Panc1 (cell line): Measurements from ENCODE around the gene PSMB9.

ENCODE experiments used
- CTCF ChIP-seq: fragments of 450-650 bp; IDR thresholded peaks from 2 replicates; pipeline ENCODE4 v1.5.1; 2017; ENCODE audit warnings: mild to moderate bottlenecking
- POLR2AphosphoS5 ChIP-seq: IDR thresholded peaks from 2 replicates; pipeline ENCODE4 v1.6.1; 2012; ENCODE audit warnings: mild to moderate bottlenecking, low read depth, low read length, moderate library complexity
- REST ChIP-seq, 2 experiments: IDR thresholded peaks; 2 replicates each; pipeline ENCODE4 v1.6.1; 2011 to 2012; ENCODE audit warnings: low read depth in 2 of 2, control low read depth in 1 of 2, low read length in 1 of 2, mild to moderate bottlenecking in 1 of 2, moderate library complexity in 1 of 2; ENCODE audit not compliant: insufficient read depth in 1 of 2
- SIN3A ChIP-seq: IDR thresholded peaks from 2 replicates; pipeline ENCODE4 v1.6.1; 2012; ENCODE audit warnings: low read depth, mild to moderate bottlenecking, low read length, moderate library complexity, borderline replicate concordance; ENCODE audit not compliant: insufficient read depth
- TCF7L2 ChIP-seq: IDR thresholded peaks from 2 replicates; pipeline ENCODE4 v1.6.1; 2011; ENCODE audit warnings: mild to moderate bottlenecking, low read depth, low read length, inconsistent platforms

- TF ChIP-seq CTCF (no peak), REST (IDR thresholded peaks at IDR 0.05; ENCODE audit: insufficient read depth in 1 of 2, low read depth in 2 of 2, low read length in 1 of 2) (no peak), SIN3A (no peak), TCF7L2 (no peak), POLR2AphosphoS5 (no peak)
Measured at GRCh38 chr6:32815996-32816395, 38.0 kb upstream of the PSMB9 start.
